Head of caudate nucleus (tissue), 42 donors: ENCODE data around the gene NIN.

Source experiments
- DNase-seq, 42 donors: peaks; one replicate each; pipeline versions ENCODE4 v3.0.0 to v3.0.0-alpha.2; 2020 to 2021; ENCODE audit warnings: mixed read lengths in 7 of 42
- intact Hi-C: fragments of 100-400 bp; cut with DNase I; formaldehyde crosslinking; loops from one replicate; pipeline ENCODE4 v1.15.0; 2022

The NIN gene

DNA sequence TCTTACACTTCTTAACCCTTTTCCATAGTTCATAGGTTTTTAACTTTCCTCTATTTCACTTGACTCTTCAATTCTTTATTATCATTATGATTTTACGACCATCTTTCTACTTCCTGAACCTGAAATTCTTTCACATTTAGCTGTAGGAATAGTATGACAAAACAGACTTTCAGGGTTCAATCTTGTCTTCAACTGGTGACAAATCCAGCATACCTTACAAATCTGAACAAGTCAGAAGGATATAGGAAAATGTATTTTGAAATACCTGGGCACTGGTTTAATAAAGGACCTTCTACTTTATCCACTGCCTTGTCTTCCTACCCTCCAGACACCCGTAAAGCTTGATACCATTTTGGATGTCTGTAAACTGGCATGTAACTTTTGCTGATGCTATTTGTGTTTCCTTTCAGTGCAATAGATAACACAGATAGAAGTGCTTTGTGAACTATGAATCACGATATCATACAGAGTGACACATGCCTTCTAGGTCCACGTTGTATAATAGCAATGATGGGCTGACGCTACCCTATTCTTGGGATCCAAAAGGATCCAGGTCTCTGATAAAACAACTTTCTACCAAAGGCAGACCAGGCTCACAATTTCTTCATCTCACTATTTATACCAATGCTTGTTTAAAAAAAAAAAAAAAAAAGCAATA, 85.4 kb downstream of the NIN start:
- no peak for DNase-seq
- intact Hi-C loops, result no loop called here

DNA sequence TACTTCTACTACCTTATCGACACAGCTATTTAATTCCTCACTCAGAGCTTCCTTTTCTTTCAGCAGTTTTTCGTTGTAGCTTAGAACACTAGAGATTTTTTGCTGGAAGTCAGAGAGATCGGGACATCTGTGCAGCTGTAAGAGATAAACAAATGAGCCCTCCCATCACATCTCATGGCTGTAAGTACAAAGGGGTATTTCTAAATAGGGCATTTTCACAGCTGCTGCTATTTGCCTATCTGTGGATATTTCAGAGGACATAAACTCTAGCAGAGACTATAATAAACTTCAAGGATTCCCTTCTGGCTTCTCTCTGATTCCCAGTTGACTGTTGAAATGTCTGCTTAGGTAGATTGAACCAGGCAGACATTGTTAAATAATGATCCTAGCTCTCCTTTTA, 86.7 kb downstream of the NIN start:
- DNase-seq, result no peak
- intact Hi-C loops, result no loop called here

DNA sequence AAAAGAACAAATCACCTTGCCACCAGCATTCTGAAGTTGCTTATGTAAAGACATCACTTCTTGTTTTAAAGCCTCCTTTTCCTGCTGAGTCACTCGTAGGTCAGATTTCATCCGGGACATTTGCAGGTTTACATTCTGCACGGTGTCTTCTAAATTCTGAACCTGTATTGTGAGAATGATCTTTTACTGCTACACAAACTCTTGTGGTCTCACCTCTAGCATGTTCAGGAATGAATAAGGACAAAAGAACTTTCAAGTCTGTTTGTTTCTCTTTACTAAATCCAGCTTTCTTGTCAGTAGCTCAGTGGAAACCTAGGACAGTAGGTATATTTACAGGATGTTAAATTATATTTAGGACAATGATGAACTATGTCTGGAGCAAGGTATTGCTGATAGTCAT, 89.4 kb downstream of the NIN start:
- no peak for DNase-seq
- intact Hi-C loops, result no loop called here

DNA sequence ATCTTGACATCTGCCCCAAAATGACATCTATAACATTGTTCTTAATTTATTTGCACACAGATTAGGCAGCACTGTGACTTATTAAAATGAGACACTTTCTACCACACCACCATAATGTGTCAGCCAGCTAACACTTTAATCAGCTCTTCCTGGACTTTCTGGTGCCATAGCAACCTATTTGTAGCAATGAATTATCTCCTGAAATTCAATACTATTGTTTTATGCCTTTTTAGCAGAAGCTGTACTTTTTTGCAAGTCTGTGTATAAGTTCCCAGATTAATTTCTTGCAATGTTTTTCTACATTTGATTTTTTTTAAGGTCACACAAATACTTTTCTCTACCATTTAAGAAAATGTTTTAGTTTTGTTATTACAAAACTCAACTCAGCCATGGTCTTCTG, 90.1 kb downstream of the NIN start:
- DNase-seq, result no peak
- intact Hi-C loops, result no loop called here

DNA sequence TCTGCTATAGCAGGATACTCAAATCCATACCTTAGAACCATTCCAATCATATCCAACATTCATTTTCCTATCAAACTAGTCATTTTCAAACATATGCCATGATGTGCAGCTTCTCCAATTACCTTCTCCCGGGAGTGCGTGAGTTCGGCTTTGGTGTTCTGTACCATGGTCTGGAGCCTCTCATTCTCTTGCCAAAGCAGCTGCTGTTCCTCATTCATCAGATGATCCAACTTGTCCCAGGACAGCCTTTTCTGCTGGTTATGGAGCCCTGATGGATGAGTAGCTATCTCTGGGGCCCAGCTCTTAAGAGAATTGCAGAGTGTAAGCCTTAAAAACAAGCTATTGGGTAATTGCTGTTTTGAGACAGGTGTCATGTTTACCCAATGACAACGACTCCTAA, 91.8 kb downstream of the NIN start:
- intact Hi-C loops, result no loop called here
- DNase-seq, result no peak

DNA sequence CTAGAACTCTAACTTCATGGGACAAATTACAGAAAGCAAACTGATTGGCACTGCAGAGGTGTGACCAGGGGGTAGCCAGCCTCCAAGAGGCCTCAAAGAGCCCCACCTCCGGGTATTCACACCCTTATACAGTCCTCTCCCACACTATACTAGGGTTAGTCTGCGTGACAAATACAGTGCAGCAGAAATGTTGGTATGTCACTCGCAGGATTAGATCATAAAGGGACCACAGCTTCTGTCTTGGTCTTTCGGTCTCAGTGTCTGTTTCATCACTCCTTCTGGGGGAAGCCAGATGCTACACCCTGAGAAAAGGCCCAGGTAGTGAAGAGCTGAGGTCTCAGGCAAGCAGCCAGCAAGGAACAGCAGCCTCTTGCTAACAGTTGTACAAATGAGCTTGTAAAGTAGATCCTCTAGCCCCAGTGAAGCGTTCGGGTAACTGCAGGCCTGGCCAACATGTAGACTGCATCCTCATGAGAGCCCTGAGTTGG, 94.0 kb downstream of the NIN start:
- intact Hi-C loops, result no loop called here

DNA sequence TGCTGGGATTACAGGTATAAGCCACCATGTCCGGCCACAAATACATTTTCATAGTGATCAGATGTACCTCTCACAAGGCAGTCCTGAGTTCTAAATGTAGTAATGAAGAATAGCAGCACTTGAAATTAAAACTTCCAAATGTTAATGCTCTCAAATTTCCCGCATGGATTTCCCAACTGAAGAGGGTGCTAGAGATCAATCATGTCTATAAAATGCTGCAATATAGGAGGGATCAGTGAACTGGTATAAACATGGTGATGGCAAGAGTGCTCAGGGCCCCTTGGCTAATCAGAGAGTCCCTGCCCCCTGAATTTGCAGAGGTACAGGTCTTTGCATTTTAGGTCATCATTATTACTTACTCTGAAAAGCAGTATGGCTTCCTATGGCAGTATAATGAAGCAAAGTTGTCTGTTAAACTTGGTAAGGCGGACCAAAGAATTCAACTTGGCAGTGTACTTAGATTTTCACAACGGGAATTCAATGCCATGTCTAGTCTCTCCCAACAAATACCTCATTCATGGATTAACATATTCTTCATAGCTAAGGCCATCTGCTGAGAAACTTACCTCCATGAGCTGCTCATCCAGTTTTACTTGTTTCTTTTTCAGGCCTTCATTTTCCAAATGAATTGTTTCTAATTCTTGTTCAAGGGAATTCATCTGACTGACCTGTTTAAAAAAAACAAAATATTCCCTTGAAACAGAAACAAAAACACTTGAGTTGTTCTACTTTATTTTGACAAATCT, 95.8 kb downstream of the NIN start:
- intact Hi-C loops, result no loop called here

More for the DNA sequence above, 94.0 kb downstream of the NIN start:
- no peak for DNase-seq

DNA sequence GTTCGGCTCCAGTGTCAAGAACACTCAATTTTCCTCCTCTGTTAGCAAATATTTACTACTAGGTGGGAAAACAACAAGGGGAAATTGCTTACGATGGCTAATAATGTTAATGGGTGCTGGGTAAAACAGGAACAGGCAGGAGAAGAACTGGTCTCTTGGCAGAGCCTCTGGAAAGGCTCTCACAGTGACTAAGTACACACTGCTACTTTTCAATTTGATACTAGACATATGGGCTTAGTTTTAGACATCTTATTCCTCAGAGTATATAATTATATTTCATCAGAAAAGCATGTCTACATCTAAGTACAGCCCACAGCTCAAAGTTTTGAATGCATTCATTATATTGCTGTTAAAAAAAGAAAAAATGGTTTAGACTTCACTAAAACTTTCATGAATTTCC, 97.5 kb downstream of the NIN start:
- intact Hi-C loops, result no loop called here
- DNase-seq, result no peak

More for the DNA sequence above, 95.8 kb downstream of the NIN start:
- no peak for DNase-seq

DNA sequence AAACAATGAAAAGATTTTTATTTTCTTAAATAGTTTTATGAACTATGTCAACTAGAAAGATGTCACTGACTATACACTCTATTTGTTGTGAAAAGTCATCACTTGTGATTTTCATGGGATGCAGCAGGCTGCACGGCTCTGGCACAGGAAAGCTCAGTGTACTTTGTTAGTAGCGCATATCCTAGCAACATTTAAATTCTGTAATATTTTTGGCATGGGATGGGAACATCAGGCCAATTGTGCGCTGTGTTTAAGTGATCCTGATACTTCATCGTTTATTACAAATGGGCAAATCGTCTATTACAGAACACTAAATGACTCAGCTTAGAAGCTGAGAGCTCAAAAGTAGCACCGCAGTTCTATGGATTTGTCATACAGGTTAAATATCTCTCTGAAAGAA, 102.1 kb downstream of the NIN start:
- no peak for DNase-seq
- intact Hi-C loops, result no loop called here

DNA sequence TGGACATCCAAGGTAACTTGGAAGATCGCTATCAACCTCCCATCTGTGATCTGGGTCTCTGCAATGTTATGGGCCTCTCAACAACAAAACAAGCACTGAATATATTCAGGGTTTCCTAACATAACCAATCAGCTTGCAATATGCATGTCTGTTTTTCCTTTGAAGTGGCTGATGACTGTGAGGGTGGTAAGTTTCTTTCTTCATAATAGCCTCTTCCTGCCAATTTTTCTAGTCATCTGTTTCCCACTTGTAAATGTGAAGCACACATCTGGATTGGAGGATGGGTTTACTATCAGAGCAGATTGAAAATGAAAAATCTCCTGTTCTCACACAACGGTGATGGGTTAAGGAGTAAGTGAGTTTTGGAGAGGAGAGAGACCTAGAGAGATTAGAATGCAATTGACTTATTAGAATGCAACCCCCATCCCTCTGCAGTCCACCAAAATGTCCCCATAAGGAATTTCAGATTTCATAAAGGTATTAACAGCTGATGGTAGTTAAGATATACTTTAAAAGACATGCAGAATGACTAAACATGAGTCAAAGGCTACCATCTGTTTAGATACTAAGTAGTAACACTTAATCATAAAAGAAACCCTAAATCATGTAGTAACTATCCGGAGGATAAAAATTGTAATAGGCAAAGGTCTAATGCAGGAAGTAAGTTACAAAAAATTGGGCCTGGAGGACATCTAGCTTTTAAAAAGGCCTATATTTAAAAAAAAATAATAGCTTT, 104.4 kb downstream of the NIN start:
- DNase-seq, result no peak
- intact Hi-C loops, result no loop called here

DNA sequence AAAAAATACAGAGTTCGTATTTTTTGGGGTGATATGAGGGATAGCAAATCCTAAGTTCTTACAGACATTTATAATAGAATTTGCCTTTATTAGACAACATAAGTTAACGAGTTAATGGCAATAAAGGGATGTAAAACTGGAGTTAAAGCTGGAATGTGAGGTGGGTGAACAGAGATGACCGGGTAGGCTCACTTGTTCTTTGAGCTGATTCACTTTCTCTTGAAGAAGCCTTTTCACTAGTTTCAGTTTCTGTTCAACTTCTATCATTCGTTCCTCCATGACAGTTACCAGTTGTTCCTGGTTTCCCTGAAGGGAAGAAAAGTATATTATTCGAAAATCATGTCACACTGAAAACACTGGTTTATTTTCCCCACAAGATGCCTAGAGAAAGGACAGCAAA, 105.2 kb downstream of the NIN start:
- no peak for DNase-seq
- intact Hi-C loops, result no loop called here

DNA sequence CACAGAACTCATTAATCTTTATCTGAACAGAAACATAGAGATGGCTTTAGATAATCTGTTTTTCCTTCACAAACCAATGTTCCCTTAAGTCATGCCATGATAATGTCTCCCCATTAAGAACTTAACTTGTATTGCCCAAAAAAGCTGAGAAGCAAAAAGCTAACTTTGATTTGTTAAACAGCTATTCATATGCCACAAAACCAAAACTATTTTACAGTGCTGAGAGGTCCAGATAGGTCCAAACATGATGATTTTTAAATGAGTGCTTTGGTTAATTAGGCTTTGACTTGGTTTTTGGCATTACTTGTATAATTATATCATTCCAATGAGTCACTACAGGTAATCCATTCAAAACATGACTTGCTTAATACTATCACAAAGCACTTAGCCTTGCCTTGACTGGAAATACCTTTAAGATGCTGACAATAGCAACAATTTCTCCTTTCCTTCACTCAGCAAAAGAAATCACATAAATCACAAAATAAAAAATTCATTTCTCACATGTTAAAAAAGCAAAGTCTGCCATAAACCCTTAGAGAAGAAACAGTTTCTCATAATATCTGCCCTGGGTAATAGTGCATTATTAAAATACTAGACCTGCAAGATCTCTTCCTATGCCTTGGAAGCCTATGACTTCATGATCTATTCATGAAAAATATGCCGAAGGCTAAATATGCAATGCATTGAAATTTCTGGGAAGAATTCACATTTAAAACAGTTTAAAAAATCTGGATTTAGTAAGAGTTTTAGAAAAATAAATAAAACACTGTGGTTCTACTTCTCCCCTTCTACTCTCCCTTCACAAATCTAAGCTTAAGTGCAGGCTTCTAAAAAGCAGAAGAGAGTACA, 110.8 kb downstream of the NIN start:
- intact Hi-C loops, result no loop called here
- DNase-seq, result no peak

DNA sequence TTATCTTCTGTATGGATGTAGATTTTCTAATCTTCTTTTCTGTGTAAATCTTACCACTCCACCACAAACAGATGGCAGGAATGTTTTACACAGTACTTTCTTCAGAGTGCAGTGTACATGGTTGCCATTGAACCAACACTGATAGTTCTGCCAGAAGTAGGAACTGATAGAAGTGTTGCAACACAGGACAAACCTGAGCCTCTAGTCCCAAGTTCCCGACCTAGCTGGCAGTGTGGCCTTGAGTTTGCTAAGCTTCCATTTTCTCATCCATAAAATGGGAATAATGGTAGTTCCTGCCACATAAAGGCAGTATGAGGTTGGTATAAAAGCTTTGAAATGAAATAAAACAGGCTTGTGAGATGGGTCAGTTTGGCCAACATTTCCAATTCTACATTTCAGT, 112.0 kb downstream of the NIN start:
- intact Hi-C loops, result no loop called here
- no peak for DNase-seq

DNA sequence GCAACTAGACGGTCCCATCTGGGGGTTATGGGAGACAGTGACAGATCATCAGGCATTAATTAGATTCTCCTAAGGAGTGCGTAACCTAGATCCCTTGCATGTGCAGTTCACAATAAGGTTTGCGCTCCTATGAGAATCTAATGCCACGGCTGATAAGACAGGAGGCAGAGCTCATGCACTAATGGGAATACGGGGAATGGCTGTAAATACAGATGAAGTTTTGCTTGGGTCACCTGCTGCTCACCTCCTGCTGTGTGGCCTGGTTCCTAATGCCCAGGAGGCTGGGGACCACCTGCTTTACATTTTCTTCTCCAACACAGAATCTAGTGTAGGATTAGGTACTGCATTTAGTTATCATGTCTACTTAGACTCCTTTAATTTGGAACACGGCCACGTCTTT, 113.2 kb downstream of the NIN start:
- intact Hi-C loops, result no loop called here
- DNase-seq, result peak in 1 of 42 donors; percentile 23

DNA sequence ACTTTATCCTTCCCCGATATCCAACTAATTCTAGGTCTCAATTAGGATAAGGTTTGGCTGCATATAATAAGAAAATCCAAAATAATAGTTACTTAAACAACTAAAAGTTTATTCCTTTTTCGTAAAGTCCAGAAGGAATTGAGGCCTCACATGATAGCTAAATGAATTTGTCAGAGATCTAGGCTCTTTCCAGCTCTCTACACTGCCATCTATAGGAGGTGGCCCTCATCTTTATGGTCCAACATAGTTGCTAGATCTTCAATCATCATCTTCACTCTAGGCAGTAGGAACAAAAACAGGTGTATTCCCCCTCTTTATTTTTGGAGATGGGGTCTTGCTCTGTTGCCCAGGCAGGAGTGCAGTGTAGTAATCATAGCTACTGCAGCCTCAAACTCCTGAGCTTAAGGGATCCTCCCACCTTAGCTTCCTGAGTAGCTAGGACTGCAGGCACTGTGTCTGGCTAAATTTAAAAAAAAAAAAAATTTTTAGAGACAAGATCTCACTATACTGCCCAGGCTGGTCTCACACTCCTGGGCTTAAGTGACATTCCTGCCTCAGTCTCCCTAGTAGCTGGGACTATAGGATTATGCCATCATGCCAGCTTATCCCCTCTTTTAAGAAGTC, 116.4 kb downstream of the NIN start:
- DNase-seq, result peak in 12 of 42 donors; percentile 22 to 67 (median 38)
- intact Hi-C loops, result loop anchor here (5.0 kb wide), 2 partner anchors 42 to 112 kb away; no protein-coding TSS in a partner anchor

DNA sequence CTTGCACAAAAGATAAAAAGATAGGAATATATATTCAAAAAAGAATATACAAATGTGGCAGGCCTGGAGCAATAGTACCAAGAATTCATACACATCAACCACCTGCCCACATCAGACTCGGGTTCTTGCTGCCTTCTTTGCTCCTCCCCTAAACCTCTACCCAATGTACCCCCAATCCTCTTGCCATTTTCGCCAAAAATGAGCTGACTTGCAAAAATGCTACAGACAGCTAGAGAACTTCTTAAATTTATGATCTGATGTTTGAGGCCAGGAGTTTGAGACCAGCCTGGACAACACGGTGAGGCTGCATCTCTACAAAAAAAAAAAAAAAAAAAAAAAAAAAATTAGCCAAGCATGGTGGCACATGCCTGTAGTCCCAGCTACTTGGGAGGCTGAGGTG, 119.9 kb downstream of the NIN start:
- DNase-seq, result no peak
- intact Hi-C loops, result loop anchor here (5.0 kb wide), 2 partner anchors 39 to 109 kb away; no protein-coding TSS in a partner anchor

DNA sequence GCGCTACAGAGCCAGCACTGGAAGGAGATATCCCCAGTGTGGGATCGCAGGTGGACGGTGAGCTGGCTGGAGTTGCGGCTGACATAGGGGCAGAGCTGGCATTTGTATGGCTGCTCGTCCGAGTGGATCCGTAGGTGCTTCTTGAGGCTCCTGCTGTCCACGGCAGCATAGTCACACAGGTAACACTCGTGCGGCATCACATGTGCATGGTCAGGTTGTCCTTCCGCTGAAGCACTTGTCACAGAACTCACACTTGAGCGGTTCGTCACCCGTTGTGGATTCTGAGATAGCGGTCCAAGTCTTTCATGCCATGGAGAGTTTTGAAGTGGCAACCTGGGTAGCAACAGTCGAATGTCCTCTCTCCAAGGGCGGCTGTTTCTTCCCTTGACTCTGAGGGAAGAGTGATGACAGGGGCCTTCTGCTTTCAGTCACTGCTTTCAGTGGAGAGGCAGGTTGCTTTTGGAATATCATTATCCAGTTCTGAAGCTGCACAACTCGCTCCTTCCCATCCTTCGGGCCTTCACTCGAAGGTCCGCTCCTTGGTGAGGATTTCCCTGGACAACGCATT, 125.9 kb downstream of the NIN start:
- intact Hi-C loops, result no loop called here
- DNase-seq, result no peak

DNA sequence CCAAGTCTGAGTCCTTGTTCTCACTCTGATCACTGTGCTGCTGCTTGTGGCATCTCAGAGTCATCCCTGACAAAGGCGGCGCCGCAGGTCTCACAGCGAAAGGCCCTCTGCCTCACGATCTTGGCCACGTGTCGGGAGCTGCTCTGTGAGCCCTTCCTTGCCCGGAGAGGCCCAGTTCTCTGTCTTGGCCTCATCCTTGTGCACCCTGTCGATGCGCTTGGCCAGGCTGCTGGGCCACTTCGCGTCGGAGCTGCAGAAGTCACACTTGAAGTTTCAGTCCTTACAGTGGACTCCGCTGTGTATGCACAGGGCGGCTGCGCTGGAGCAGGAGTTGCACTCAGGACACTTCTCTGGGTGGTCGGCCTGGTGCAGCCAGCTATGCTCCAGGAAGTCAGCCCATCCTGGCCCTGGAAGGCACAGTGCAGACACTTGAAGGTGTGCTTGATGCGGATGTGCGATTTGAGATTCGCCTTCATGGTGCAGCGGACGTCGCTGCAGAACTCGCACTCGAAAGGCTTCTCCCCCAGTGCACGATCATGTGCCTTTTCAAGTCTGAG, 126.4 kb downstream of the NIN start:
- DNase-seq, result no peak
- intact Hi-C loops, result no loop called here
